Subcutaneous abdominal adipose tissue (tissue), 5 donors: ENCODE results near the gene VDAC2.

Experiments
- H3K27ac ChIP-seq: one replicate; pipeline ENCODE4 v1.7.0; 2013; ENCODE audit warnings: low read depth, mild to moderate bottlenecking, inconsistent platforms, low read length, moderate library complexity
- H3K27me3 ChIP-seq, 5 donors: one replicate each; pipeline ENCODE4 v1.7.0; 2013; ENCODE audit warnings: low read length in 5 of 5, inconsistent platforms in 1 of 5; ENCODE audit not compliant: control insufficient read depth in 5 of 5, insufficient read depth in 4 of 5
- H3K36me3 ChIP-seq, 5 donors: one replicate each; pipeline ENCODE4 v1.7.0; 2013; ENCODE audit warnings: low read length in 5 of 5; ENCODE audit not compliant: control insufficient read depth in 5 of 5, insufficient read depth in 5 of 5
- H3K4me1 ChIP-seq, 5 donors: one replicate each; pipeline ENCODE4 v1.7.0; 2013; ENCODE audit warnings: low read length in 5 of 5, mild to moderate bottlenecking in 3 of 5, moderate library complexity in 1 of 5; ENCODE audit not compliant: control insufficient read depth in 5 of 5, insufficient read depth in 5 of 5
- H3K4me3 ChIP-seq, 5 donors: one replicate each; pipeline ENCODE4 v1.7.0; 2013; ENCODE audit warnings: low read length in 5 of 5, low read depth in 1 of 5
- H3K9ac ChIP-seq, 5 donors: one replicate each; pipeline ENCODE4 v1.7.0; 2013; ENCODE audit warnings: low read length in 5 of 5, mild to moderate bottlenecking in 4 of 5, moderate library complexity in 3 of 5
- H3K9me3 ChIP-seq, 5 donors: one replicate each; pipeline ENCODE4 v1.7.0; 2013; ENCODE audit warnings: low read length in 5 of 5; ENCODE audit not compliant: control insufficient read depth in 5 of 5
- donor health status: healthy.
- donor health status: healthy.
- donor health status: healthy.
- donor health status: healthy.
- donor health status: healthy.

VDAC2 gene, protein sequence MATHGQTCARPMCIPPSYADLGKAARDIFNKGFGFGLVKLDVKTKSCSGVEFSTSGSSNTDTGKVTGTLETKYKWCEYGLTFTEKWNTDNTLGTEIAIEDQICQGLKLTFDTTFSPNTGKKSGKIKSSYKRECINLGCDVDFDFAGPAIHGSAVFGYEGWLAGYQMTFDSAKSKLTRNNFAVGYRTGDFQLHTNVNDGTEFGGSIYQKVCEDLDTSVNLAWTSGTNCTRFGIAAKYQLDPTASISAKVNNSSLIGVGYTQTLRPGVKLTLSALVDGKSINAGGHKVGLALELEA

GRCh38 chr10:75210282-75211006 lies at the start of gene VDAC2:
TSS of gene VDAC2 (plus strand) at chr10:75210796. CDS start at chr10:75211159, 363 bp downstream.
- peak within 1 kb of the TSS; percentile 99 for H3K27ac ChIP-seq
- H3K9me3 ChIP-seq, result no peaks in the 10 kb centered on the region
- no peaks in the 10 kb centered on the region for H3K27me3 ChIP-seq
- H3K9ac ChIP-seq, result peak within 1 kb of the TSS; percentile 90 to 99 (median 99)
- peak within 1 kb of the TSS; percentile 88 to 97 (median 94) for H3K4me3 ChIP-seq
- H3K36me3 ChIP-seq, result peaks cover 6 to 27% (median 19%) of the 10 kb centered on the region in 5 donors
- H3K4me1 ChIP-seq, result peaks cover 7 to 31% (median 21%) of the 10 kb centered on the region in 5 donors

GRCh38 chr10:75165684-75166622 lies 44.6 kb upstream of the VDAC2 start:
- Histone ChIP-seq H3K36me3 (peaks cover 2 to 9% (median 5%) of the 10 kb centered on the region in 5 donors), H3K4me3 (no peak overlapping the region), H3K27me3 (no peaks in the 10 kb centered on the region), H3K4me1 (peaks cover 0 to 19% (median 8%) of the 10 kb centered on the region in 5 donors), H3K27ac (no peak overlapping the region), H3K9me3 (no peaks in the 10 kb centered on the region), H3K9ac (no peak overlapping the region)

DNA sequence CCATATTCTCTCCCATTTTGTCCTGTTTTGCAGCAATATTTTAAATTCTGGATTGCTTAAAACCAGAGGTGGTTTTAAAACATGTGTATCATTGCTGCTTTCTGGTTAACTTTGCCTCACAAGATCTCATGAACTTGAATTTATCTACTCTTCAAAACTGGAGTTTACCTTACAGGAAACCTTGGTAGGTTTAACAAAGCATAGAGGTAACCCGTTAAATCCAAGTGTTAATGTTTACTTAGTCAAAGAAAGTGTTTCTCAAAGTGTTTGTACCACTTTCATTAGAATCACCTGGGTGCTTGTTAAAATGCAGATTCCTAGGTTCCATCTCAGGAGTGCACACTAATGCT lies 44.0 kb upstream of the VDAC2 start:
- Histone ChIP-seq H3K4me1 (peaks cover 0 to 19% (median 8%) of the 10 kb centered on the region in 5 donors), H3K36me3 (peaks cover 2 to 9% (median 5%) of the 10 kb centered on the region in 5 donors)

DNA sequence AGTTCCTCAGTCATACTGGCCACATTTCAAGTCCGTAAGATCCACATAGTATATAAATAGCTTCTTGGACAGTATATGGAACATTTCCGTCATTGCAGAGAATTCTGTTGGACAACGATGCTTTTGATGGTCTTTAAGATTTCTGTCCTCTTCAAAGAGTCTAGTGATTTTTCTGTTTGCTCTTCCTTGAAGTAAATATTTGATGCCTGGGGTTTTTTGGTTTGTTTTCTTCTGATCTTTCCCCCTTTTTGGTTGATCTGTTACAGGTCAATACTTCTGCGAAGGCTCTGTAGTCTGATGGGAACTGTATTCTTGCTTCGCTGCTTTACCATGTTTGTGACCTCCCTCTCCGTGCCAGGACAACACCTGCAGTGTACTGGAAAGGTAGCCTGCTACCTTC lies 42.3 kb upstream of the VDAC2 start:
- no peaks in the 10 kb centered on the region for H3K9me3 ChIP-seq
- H3K27ac ChIP-seq, result no peak overlapping the region

More for the DNA sequence above, 44.0 kb upstream of the VDAC2 start:
- Histone ChIP-seq H3K9ac (no peak overlapping the region), H3K4me3 (no peak overlapping the region), H3K27me3 (no peaks in the 10 kb centered on the region), H3K9me3 (no peaks in the 10 kb centered on the region), H3K27ac (no peak overlapping the region)

GRCh38 chr10:75170215-75170614 lies 40.4 kb upstream of the VDAC2 start:
- no peaks in the 10 kb centered on the region for H3K27me3 ChIP-seq
- peaks cover 2 to 20% (median 3%) of the 10 kb centered on the region in 5 donors for H3K36me3 ChIP-seq
- peaks cover 0 to 16% (median 8%) of the 10 kb centered on the region in 5 donors for H3K4me1 ChIP-seq
- H3K27ac ChIP-seq, result peak overlapping the region; percentile 35
- H3K9ac ChIP-seq, result no peak overlapping the region
- H3K9me3 ChIP-seq, result no peaks in the 10 kb centered on the region
- no peak overlapping the region for H3K4me3 ChIP-seq

More for the DNA sequence above, 42.3 kb upstream of the VDAC2 start:
- Histone ChIP-seq H3K4me3 (no peak overlapping the region), H3K9ac (no peak overlapping the region), H3K36me3 (peaks cover 2 to 15% (median 5%) of the 10 kb centered on the region in 5 donors), H3K4me1 (peaks cover 0 to 16% (median 8%) of the 10 kb centered on the region in 5 donors), H3K27me3 (no peaks in the 10 kb centered on the region)

DNA sequence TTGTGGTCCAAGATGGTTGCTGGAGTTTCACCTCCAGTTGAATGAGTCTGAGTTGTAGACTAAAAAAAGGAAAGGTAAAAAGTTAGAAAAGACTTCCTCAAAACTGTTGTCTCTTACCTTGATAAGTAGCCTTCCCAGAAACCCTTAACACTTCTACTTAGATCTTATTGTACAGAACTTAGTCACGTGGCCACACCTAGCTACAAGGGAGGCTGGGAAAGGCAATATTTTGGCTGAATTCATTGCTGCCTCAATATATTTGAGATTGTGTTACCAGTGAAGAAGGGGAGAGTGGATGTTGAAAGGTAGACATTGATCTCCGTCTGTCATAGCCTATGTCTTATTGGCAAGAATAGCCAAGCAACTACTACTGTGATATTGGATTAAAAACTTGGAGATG lies 35.5 kb upstream of the VDAC2 start:
- Histone ChIP-seq H3K27ac (no peak overlapping the region), H3K4me1 (peaks cover 0 to 8% (median 0%) of the 10 kb centered on the region in 5 donors), H3K9me3 (no peaks in the 10 kb centered on the region), H3K36me3 (peaks cover 10 to 25% (median 16%) of the 10 kb centered on the region in 5 donors), H3K9ac (no peak overlapping the region), H3K27me3 (no peaks in the 10 kb centered on the region), H3K4me3 (no peak overlapping the region)

- Histone ChIP-seq H3K27ac (no peak overlapping the region), H3K36me3 (peaks cover 10 to 25% (median 16%) of the 10 kb centered on the region in 5 donors), H3K4me1 (peaks cover 0 to 13% (median 2%) of the 10 kb centered on the region in 5 donors), H3K9ac (no peak overlapping the region), H3K27me3 (no peaks in the 10 kb centered on the region), H3K9me3 (no peaks in the 10 kb centered on the region), H3K4me3 (no peak overlapping the region)
Measured at GRCh38 chr10:75176046-75176445, 34.5 kb upstream of the VDAC2 start.

- H3K36me3 ChIP-seq, result peaks cover 10 to 25% (median 16%) of the 10 kb centered on the region in 5 donors
- H3K4me3 ChIP-seq, result no peak overlapping the region
Measured at GRCh38 chr10:75176736-75177135, 33.9 kb upstream of the VDAC2 start.

DNA sequence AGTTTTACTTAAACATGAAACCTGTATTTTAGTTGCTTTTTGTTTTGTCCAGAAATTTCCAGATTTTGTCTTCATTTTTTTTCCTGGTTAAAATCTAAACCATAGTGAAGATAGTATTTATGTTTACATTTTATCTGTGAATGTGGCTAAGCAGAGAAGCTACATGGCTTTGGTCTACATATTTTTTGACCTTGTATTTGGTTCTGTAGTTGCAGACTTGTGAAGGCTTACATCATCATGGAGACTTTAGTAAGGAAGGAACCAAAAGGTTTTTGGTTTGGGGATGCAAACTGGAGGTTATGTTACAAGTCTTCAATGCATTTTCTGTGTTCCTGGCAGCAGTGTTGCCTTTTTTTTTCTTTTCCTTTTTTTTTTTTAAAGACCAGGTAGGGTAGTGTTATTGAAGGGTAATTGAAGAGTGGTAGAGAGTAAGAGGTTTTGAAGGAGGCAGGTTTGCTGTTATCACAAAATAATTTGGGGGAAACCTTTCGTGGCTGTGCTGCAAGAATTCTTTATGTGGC lies 30.9 kb upstream of the VDAC2 start:
- peaks cover 10 to 24% (median 16%) of the 10 kb centered on the region in 5 donors for H3K36me3 ChIP-seq
- no peak overlapping the region for H3K27ac ChIP-seq
- H3K27me3 ChIP-seq, result no peaks in the 10 kb centered on the region
- no peak overlapping the region for H3K9ac ChIP-seq
- peaks cover 0 to 18% (median 2%) of the 10 kb centered on the region in 5 donors for H3K4me1 ChIP-seq
- H3K4me3 ChIP-seq, result no peak overlapping the region
- no peaks in the 10 kb centered on the region for H3K9me3 ChIP-seq

More at GRCh38 chr10:75176736-75177135, 33.9 kb upstream of the VDAC2 start:
- H3K9ac ChIP-seq, result no peak overlapping the region
- H3K27me3 ChIP-seq, result no peaks in the 10 kb centered on the region
- no peaks in the 10 kb centered on the region for H3K9me3 ChIP-seq
- peaks cover 0 to 18% (median 2%) of the 10 kb centered on the region in 5 donors for H3K4me1 ChIP-seq
- H3K27ac ChIP-seq, result no peak overlapping the region
